Stimulated activated CD4-positive, alpha-beta T cell treated with anti-CD3 and anti-CD28 coated beads, Interleukin-15, amount 100 ng/mL, for 24 hours (primary cell): ENCODE data around the gene ABCG4.
"Not testable (repeated sequence)": the region's sequence is repeated elsewhere in the genome, so short reads cannot be mapped to it uniquely, and the experiment has no call there.

Source experiments
- DNase-seq: peaks from one replicate; pipeline ENCODE4 v3.0.0-alpha.2; 2020

The ABCG4 gene

GRCh38 chr11:119116235-119116594 is 32.6 kb upstream of the ABCG4 start:
- DNase-seq: no peak

DNA sequence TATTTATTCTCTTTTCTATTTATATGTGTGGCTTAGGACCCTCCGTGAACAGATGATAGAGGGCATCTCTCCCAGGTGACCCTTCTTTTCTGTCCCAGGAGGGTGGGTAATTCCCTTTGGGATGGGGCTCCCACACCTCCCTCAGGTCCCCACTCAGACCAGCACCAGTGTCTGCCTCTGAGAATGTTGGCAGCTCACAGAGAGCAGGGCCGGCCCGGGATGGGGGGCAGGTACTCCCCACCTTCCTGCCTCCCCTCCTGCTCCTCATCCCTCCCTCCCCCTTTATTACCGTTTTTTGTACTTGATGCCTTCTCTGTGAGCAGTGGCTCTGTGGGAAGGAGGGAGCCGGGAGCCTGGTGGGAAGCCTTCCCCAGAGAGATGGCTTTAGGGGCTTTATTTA is 32.3 kb upstream of the ABCG4 start:
- no peak for DNase-seq

DNA sequence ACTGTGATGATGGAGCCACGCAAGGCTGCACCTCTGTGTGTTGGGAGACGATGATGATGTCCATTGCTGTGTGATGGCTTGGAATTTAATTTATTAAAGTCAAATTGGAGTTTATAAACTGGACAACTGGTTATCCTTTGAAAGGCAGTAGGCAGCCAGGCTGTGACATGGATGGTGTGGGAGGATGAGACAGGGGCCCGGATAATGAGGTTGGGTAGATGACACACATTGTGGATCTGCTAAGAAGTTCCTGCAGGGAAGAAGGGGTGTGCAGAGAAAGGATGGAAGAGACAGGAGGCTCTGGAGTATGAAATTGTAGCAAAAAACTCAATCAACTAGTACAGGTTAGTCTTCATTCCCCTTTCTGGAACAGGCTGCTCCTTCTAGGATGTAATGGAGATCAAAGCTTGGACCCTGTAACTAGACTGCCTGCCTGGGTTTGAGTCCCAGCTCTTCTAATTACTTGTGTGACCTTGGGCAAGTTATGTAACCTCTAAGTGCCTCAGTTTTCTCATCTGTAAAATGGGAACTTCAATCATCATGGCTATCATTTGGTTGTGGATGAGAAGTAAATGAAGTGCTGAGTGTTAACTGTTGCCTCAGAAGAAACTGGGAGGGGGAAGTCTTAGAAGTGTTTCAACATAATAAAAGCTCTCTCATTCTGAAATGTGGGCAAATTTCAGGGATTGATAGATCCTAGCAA is 31.7 kb upstream of the ABCG4 start:
- no peak for DNase-seq

DNA sequence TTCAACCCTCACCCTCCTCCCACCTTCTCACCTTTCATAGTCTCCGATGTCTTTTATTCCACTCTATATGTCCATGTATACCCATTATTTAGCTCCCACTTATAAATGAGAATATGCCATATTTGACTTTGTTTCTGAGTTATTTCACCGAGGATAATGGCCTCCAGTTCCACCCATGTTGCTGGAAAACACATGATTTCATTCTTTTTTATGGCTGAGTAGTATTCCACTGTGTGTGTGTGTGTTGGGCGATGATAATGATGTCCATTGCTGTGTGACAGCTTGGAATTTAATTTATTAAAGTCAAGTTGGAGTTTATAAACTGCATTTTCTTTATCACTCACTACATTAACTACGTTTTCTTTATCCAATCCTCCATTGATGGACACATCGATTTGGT is 30.6 kb upstream of the ABCG4 start:
- DNase-seq: no peak

- DNase-seq: no peak
These were observed 29.9 kb upstream of the ABCG4 start for GRCh38 chr11:119118946-119119345.

DNA sequence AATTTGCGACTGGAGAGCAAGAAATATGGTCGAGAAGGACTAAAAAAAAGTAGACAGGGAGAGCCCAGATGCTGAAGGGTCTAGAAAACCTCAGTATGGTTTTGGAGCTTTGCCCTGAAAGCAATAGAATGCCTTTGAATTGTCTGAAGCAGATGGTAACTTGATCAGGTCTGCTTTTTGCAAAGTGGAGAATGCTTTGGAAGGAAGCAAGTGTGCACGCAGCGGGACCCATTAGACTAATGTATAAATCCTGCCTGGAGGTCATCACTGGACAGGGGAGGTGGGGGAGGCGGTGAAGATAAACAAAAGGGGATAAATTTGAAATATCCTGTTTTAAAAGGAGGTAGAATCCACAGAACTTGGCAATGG is 28.2 kb upstream of the ABCG4 start:
- DNase-seq: no peak

GRCh38 chr11:119121008-119121810 is 27.6 kb upstream of the ABCG4 start, which contains the start of gene HINFP:
Gene HINFP, plus strand, starts transcription at chr11:119121580. Its CDS starts 5,365 bp downstream, at chr11:119126945.
- peak; percentile 100 for DNase-seq

GRCh38 chr11:119121811-119122124 is 27.1 kb upstream of the ABCG4 start:
- DNase-seq: no peak

- DNase-seq: no peak
These were observed 23.0 kb upstream of the ABCG4 start for GRCh38 chr11:119125821-119126220.

GRCh38 chr11:119126675-119127268 is 22.1 kb upstream of the ABCG4 start:
- DNase-seq: no peak

DNA sequence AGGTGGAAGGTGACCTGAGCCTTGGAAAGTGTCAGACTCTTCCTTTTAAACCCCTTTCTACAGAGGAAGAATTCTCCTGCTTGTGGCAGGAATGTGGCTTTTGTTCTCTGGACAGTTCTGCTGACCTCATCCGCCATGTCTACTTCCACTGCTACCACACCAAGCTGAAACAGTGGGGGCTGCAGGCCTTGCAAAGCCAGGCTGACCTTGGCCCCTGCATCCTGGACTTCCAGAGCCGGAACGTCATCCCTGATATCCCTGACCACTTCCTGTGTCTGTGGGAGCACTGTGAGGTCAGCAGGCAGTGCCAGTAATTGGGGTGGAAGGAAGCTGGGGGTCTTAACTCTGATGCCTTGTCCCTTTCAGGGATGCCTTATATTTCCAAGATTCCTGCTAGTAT is 18.2 kb upstream of the ABCG4 start:
- DNase-seq: no peak

GRCh38 chr11:119134389-119134978 is 14.4 kb upstream of the ABCG4 start:
- no peak for DNase-seq

DNA sequence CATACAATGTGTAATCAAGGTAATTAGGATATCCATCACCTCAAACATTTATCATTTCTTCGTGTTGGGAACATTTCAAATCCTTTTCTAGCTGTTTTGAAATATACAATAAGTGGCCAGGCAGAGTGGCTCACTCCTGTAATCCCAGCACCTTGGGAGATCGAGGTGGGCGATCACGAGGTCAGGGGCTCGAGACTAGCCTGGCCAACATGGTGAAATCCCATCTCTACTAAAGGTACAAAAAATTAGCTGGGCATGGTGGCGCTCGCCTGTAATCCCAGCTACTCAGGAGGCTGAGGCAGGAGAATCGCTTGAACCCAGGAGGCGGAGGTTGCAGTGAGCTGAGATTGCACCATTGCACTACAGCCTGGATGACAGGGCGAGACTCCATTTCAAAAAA is 9.6 kb upstream of the ABCG4 start:
- not testable (repeated sequence) for DNase-seq

DNA sequence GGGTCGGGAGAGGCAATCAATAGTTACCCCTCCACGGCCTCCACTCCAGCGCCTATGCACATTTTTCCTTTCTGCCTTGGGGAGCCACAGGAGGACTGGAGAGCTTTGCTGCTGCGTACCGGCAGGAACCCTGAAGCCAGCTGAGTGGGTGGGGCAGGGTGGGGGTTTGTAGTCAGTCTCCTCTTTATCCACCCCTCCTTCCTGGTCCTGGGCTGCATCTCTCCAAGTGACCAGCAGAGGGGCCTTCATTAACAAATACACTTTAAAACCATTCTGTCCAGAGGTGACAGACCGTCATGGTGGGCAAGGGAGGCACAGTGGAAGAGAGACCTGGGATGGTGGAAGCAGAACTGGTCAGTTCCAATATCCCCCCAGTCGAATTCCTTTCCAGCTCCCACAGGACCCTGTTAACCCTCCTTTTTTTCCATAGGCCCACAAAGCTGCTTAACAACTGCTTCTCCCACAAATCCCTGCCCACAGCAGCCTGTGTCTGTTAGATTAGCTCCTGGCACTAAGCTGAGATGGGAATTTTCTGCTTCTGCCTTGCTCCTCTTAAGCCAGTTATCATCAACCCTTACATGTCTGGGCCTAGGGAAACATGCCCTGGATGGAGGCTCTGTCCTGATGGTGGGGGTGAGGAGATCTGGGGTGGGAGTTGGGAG is 3.9 kb upstream of the ABCG4 start:
- DNase-seq: peak; percentile 46

- DNase-seq: no peak
These were observed 3.3 kb upstream of the ABCG4 start for GRCh38 chr11:119145551-119145950.

- DNase-seq: no peak
These were observed 1.1 kb upstream of the ABCG4 start for GRCh38 chr11:119147604-119148333.

GRCh38 chr11:119148720-119149017 is 183 bp upstream of the ABCG4 start:
- DNase-seq: no peak

DNA sequence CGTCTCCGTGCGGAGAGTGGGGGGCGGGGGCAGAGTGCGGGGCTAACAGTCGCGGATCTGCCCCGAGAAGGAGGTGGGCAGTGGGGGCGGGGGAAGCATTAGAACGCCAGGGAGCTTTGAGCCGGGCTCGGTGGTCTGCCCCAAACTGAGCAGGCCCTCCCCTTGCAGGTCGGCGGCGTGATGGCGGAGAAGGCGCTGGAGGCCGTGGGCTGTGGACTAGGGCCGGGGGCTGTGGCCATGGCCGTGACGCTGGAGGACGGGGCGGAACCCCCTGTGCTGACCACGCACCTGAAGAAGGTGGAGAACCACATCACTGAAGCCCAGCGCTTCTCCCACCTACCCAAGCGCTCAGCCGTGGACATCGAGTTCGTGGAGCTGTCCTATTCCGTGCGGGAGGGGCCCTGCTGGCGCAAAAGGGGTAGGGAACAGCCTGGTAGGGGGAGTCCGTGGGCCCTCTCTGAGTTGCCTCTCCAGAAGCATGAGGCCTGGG is 979 bp downstream of the ABCG4 start:
- no peak for DNase-seq

DNA sequence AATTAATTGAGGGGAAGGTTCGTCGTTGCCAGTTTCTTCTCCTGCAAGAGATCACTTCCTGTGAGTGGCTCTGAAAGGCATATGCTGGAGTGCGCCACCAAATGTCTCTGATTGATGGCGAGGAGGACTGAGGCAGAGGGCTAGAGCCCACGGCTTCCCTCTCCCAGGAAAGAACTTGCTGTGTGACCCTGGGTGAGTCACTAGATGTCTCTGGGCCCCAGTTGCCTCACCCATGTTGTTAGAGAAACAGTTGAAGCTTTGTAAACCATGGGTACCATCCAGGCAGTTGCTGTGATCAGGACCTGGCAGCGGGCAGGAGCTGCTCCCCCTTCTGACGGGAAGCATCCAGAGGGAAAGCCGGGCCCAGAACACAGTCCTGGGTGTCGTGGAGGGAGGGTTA is 3.2 kb downstream of the ABCG4 start:
- DNase-seq: no peak

- no peak for DNase-seq
These were observed 3.8 kb downstream of the ABCG4 start for GRCh38 chr11:119152604-119153003.

DNA sequence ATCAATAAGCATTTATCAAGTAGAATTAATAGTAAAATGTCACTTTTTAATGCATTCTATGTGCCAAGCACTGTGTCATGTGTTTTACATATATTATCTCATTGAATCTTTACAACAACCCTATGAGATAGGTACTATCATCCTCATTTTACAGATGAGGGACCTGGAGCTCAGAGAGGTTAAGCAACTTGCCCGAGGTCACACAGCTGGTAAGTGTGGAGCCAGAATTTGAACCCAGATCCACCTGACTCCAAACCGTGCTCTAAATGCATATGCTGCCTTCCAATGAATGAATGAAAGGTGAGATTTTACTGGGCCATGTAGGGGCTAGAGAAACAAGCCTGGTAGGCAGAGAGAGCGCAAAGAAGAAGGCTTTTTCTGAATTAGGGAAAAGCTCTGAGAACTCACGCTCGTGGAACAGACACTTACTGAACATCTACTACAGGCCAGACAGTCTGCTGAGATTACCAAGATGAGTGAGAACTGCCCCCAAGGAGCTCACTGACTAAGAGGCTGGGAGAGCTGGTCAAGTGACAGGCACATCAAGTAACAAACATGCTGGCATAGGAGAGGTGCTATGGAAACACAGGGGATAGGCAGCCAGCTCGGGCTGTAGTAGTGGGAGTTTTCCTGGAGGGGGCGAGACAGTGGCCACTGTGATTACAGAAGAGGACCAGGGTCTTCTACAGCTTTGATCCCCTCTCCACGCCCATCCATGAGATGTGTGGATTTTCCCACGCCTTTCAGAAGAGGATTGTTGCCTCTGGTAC is 4.4 kb downstream of the ABCG4 start:
- no peak for DNase-seq

DNA sequence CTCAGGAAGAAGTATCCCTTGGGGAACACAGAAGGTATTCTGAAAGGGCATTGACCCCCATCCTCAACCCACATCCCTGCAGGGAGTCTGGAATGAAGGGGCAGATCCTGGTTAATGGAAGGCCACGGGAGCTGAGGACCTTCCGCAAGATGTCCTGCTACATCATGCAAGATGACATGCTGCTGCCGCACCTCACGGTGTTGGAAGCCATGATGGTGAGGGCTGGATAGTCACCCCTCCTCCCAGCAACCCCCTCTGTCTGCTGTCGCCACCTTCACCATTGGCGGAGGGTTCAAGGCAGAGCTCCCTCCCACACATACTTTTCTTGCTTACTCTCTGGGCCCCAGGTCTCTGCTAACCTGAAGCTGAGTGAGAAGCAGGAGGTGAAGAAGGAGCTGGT is 5.3 kb downstream of the ABCG4 start:
- no peak for DNase-seq
